Transverse colon (tissue), 4 donors: Measurements from ENCODE around the gene WASF2. TPM values are rescaled to one million over a fixed set of nuclear protein-coding genes. Genes with fewer than 3 reads are reported as not detected.

Experiments used
- DNase-seq: peaks from one replicate; pipeline ENCODE4 v3.0.0-alpha.2; 2019
- H3K27ac ChIP-seq, 4 donors: fragments of 200-600 bp; sonication (generic); 2 replicates each; pipeline ENCODE4 v1.5.1; 2016 to 2018; ENCODE audit warnings: inconsistent platforms in 4 of 4
- H3K27me3 ChIP-seq: fragments of 200-600 bp; sonication (generic); 2 replicates; pipeline ENCODE4 v1.5.1; 2017; ENCODE audit warnings: inconsistent platforms
- H3K36me3 ChIP-seq, 4 donors: fragments of 200-600 bp; sonication (generic); 2 replicates each; pipeline ENCODE4 v1.5.1; 2017 to 2019; ENCODE audit warnings: inconsistent platforms in 4 of 4
- H3K4me1 ChIP-seq, 4 donors: fragments of 200-600 bp; sonication (generic); 2 replicates each; pipeline ENCODE4 v1.5.1; 2017 to 2020; ENCODE audit warnings: inconsistent platforms in 4 of 4
- H3K4me3 ChIP-seq, 4 donors: fragments of 200-600 bp; sonication (generic); 1 replicate in 1 of 4; 2 replicates in 3 of 4; pipeline versions ENCODE4 v1.5.1 to v1.6.1; 2017 to 2019; ENCODE audit warnings: inconsistent platforms in 4 of 4
- H3K9me3 ChIP-seq, 2 donors: fragments of 200-600 bp; sonication (generic); 2 replicates each; pipeline ENCODE4 v1.5.1; 2017 to 2019; ENCODE audit warnings: inconsistent platforms in 2 of 2
- EP300 ChIP-seq: sonication (generic); formaldehyde crosslinking; IDR thresholded peaks from one replicate; pipeline ENCODE4 v1.6.1; 2017; ENCODE audit warnings: antibody characterized with exemption, low read depth
- POLR2AphosphoS5 ChIP-seq, 3 donors: sonication (generic); formaldehyde crosslinking; IDR thresholded peaks; one replicate each; pipeline ENCODE4 v1.6.1; 2016; ENCODE audit warnings: antibody characterized with exemption in 3 of 3
- WGBS, 2 donors: methylation state at CpG; one replicate each; pipeline ENCODE4 v1.1.5; 2018; ENCODE audit warnings: low coverage in 1 of 2; 5-methylcytosine and 5-hydroxymethylcytosine counted together
- in situ Hi-C, 4 donors: fragments of 200-750 bp; cut with MboI; loops; one replicate each; pipeline versions ENCODE4 v1.15.0 to v1.15.1; 2017; ENCODE audit warnings: low sequenced_read_pairs in 3 of 4, low pct_ligation_motif_present in 1 of 4, low pct_unique_long_range_greater_than_20kb in 1 of 4
- intact Hi-C: fragments of 100-400 bp; cut with DNase I; formaldehyde crosslinking; loops from one replicate; pipeline ENCODE4 v1.15.1; 2023; ENCODE audit warnings: low total_unique reads
- total RNA-seq, 4 donors: library from RNA; depleted of rRNA; stranded (reverse); fragments of >200 nt; gene quantifications; one replicate each; pipeline ENCODE4 v1.1.0, GENCODE V29; 2016
- TF ChIP-seq, protein P1 (sequence below), 5 experiments: fragments of 200-600 bp in 3 of 5; fragments of 450-650 bp in 2 of 5; sonication (generic) in 3 of 5; IDR thresholded peaks; 1 replicate in 2 of 5; 2 replicates in 3 of 5; pipeline ENCODE4 v1.5.1; 2016 to 2017; ENCODE audit warnings: antibody characterized with exemption in 5 of 5, inconsistent platforms in 3 of 5, mild to moderate bottlenecking in 2 of 5, moderate library complexity in 1 of 5

WASF2 gene
- total RNA-seq, 4 donors from 2014 or later: 34.6 to 114 (median 60.9) TPM

GRCh38 chr1:27400963-27401341 is 89.0 kb downstream of the WASF2 start:
- 57 to 91% methylated on average over 1 to 4 of the region's 5 CpGs for WGBS, 2 donors
- H3K27ac ChIP-seq: no peak overlapping the region
- DNase-seq: no peak
- peaks cover 10 to 56% (median 34%) of the 10 kb centered on the region in 4 donors for H3K4me1 ChIP-seq
- no peaks in the 10 kb centered on the region for H3K36me3 ChIP-seq
- intact Hi-C loops: no loop called here
- no peaks in the 10 kb centered on the region for H3K9me3 ChIP-seq
- in situ Hi-C loops: loop anchor here in 1 of 4 donors (10.0 kb wide), 1 partner anchor 204 kb away; the partner anchor contains the start of gene AHDC1
- TF ChIP-seq POLR2AphosphoS5 (IDR thresholded peaks at IDR 0.05) (peak in 1 of 3 donors; percentile 49), EP300 (no peak)
- TF ChIP-seq, protein P1, sequence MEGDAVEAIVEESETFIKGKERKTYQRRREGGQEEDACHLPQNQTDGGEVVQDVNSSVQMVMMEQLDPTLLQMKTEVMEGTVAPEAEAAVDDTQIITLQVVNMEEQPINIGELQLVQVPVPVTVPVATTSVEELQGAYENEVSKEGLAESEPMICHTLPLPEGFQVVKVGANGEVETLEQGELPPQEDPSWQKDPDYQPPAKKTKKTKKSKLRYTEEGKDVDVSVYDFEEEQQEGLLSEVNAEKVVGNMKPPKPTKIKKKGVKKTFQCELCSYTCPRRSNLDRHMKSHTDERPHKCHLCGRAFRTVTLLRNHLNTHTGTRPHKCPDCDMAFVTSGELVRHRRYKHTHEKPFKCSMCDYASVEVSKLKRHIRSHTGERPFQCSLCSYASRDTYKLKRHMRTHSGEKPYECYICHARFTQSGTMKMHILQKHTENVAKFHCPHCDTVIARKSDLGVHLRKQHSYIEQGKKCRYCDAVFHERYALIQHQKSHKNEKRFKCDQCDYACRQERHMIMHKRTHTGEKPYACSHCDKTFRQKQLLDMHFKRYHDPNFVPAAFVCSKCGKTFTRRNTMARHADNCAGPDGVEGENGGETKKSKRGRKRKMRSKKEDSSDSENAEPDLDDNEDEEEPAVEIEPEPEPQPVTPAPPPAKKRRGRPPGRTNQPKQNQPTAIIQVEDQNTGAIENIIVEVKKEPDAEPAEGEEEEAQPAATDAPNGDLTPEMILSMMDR (IDR thresholded peaks at IDR 0.05): no peak
- H3K4me3 ChIP-seq: no peak overlapping the region
- no peaks in the 10 kb centered on the region for H3K27me3 ChIP-seq

GRCh38 chr1:27400082-27400962 is 89.6 kb downstream of the WASF2 start:
- no peaks in the 10 kb centered on the region for H3K36me3 ChIP-seq
- TF ChIP-seq POLR2AphosphoS5 (IDR thresholded peaks at IDR 0.05) (peak in 2 of 3 donors; percentile 5 to 51), EP300 (no peak)
- TF ChIP-seq, protein P1 (IDR thresholded peaks at IDR 0.05): no peak
- H3K4me1 ChIP-seq: peaks cover 10 to 51% (median 33%) of the 10 kb centered on the region in 4 donors
- no peak overlapping the region for H3K4me3 ChIP-seq
- H3K27ac ChIP-seq: no peak overlapping the region
- no peaks in the 10 kb centered on the region for H3K27me3 ChIP-seq
- DNase-seq: no peak
- intact Hi-C loops: no loop called here
- H3K9me3 ChIP-seq: no peaks in the 10 kb centered on the region
- 31 to 63% methylated on average over 4 to 13 of the region's 13 CpGs for WGBS, 2 donors
- in situ Hi-C loops: loop anchor here in 1 of 4 donors (10.0 kb wide), 1 partner anchor 204 kb away; the partner anchor contains the start of gene AHDC1

DNA sequence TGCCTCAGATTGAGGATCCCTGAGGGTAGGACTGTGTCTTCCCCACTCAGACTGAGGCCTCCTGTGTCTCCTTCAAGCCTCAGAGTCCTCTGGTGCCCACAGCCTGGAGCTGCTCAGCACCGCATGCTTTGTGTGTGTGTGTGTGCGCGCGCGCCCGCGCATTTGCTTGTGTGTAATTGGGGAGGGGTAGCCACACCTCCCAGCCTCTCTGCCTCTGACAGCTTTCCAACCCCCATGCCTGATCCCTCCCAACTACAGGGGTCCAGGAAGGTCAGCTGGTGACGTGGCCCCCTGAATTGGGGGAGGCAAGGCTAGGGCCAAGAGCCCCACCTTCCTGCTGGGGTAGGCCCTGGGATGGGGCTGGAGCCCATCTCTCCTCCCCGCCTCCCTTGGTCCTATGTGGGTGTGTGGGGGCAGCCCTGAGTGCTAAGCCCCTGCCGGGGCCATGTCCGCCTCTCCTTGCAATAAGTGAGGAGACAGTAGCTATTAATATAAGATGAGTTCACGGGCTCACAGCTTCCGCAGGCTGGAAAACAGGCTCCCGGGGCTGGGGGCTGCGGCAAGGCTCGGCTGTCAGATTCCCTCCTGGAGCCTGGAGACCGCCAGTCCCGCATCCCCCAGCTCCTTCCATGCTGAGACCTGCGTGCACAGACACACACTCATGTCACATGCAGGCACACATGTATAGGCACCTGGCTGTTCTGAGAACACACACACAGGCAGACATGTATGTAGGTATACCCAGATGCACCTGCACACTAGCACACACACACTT is 90.5 kb downstream of the WASF2 start:
- in situ Hi-C loops: loop anchor here in 2 of 4 donors (10.0 kb wide), 1 partner anchor 205 kb away; the partner anchor contains the start of gene AHDC1 (in 2 of the 2)
- TF ChIP-seq POLR2AphosphoS5 (IDR thresholded peaks at IDR 0.05): peak in 1 of 3 donors; percentile 10
- no peak for TF ChIP-seq EP300
- TF ChIP-seq, protein P1 (IDR thresholded peaks at IDR 0.05): no peak

More for the DNA sequence above, 90.5 kb downstream of the WASF2 start:
- WGBS, 2 donors: 61% methylated on average over 16 of the region's 19 CpGs; no CpG with 5 or more reads in 1 of the 2 donors
- DNase-seq: no peak
- intact Hi-C loops: loop anchor here (2.0 kb wide), 1 partner anchor 207 kb away; no protein-coding TSS in a partner anchor
- no peaks in the 10 kb centered on the region for H3K36me3 ChIP-seq
- H3K4me1 ChIP-seq: peaks cover 10 to 45% (median 26%) of the 10 kb centered on the region in 4 donors
- no peak overlapping the region for H3K27ac ChIP-seq
- H3K9me3 ChIP-seq: no peaks in the 10 kb centered on the region
- no peaks in the 10 kb centered on the region for H3K27me3 ChIP-seq
- no peak overlapping the region for H3K4me3 ChIP-seq
